PC-3 (cell line): ENCODE results near the gene TRIM64C. TPM values are rescaled to one million over a fixed set of nuclear protein-coding genes. Genes with fewer than 3 reads are reported as not detected.
"Not testable (repeated sequence)": the region's sequence is repeated elsewhere in the genome, so short reads cannot be mapped to it uniquely, and the experiment has no call there.

ENCODE experiments used
- ATAC-seq: fragments of 200-7000 bp; cut with Tn5 transposase; 2 replicates; pipeline ENCODE4 v1.9.1; 2020; ENCODE audit warnings: mild to moderate bottlenecking, moderate library complexity
- Bru-seq: library from RNA; stranded (reverse); fragments of 400-500 nt; gene quantifications from one replicate; lab custom pipeline; 2021; lab: Mats Ljungman, UMichigan
- BruChase-seq, 2 experiments: library from RNA; stranded (reverse); fragments of 400-500 nt; gene quantifications; one replicate each; lab custom pipeline; 2021; lab: Mats Ljungman, UMichigan
- BruUV-seq: library from RNA; stranded (reverse); fragments of 400-500 nt; replicated peaks from 2 replicates; lab custom pipeline; 2021; lab: Mats Ljungman, UMichigan
- CTCF ChIA-PET: fragments of 300-600 bp; sonication (Branson Sonifier 250); formaldehyde crosslinking; loops from one replicate; lab custom pipeline; 2022; ENCODE audit warnings: antibody characterized with exemption; lab: Charles Lee
- POLR2A ChIA-PET: fragments of 300-600 bp; sonication (Branson Sonifier 250); formaldehyde crosslinking; loops from one replicate; lab custom pipeline; 2022; ENCODE audit warnings: antibody characterized with exemption; ENCODE audit not compliant: unreplicated experiment; lab: Charles Lee
- DNase-seq: peaks from one replicate; pipeline ENCODE4 v3.0.0-alpha.2; 2015
- H2AFZ ChIP-seq: fragments of 300-600 bp; sonication (generic); 2 replicates; pipeline ENCODE4 v1.6.0; 2016; ENCODE audit warnings: antibody characterized with exemption, low read length
- H3F3A ChIP-seq: fragments of 300-600 bp; sonication (generic); one replicate; pipeline ENCODE4 v1.6.0; 2017; ENCODE audit warnings: antibody characterized with exemption, low read length, control low read depth, mild to moderate bottlenecking; ENCODE audit not compliant: unreplicated experiment
- H3K27ac ChIP-seq: fragments of 300-600 bp; sonication (generic); 2 replicates; pipeline ENCODE4 v1.5.1; 2016; ENCODE audit warnings: mild to moderate bottlenecking, low read length
- H3K27me3 ChIP-seq: fragments of 300-600 bp; sonication (generic); 2 replicates; pipeline ENCODE4 v1.6.1; 2016; ENCODE audit warnings: low read length, mixed read lengths
- H3K36me3 ChIP-seq: fragments of 300-600 bp; sonication (generic); 2 replicates; pipeline ENCODE4 v1.6.1; 2016; ENCODE audit warnings: low read depth, mixed run types, low read length, mixed read lengths
- H3K4me1 ChIP-seq: fragments of 300-600 bp; sonication (generic); 2 replicates; pipeline ENCODE4 v1.5.1; 2016; ENCODE audit warnings: low read length; ENCODE audit not compliant: insufficient read depth
- H3K4me2 ChIP-seq: fragments of 300-600 bp; sonication (generic); 2 replicates; pipeline ENCODE4 v1.6.0; 2016; ENCODE audit warnings: low read length
- H3K4me3 ChIP-seq: fragments of 300-600 bp; sonication (generic); 2 replicates; pipeline ENCODE4 v1.5.1; 2016; ENCODE audit warnings: mild to moderate bottlenecking, low read length, mixed read lengths
- H3K79me2 ChIP-seq: fragments of 300-600 bp; sonication (generic); 2 replicates; pipeline ENCODE4 v1.6.1; 2017; ENCODE audit warnings: low read length, mixed read lengths
- H3K9ac ChIP-seq: fragments of 300-600 bp; sonication (generic); 2 replicates; pipeline ENCODE4 v1.6.0; 2016; ENCODE audit warnings: mild to moderate bottlenecking, low read length
- H3K9me2 ChIP-seq: fragments of 300-600 bp; sonication (generic); replicated peaks from 2 replicates; pipeline ENCODE4 v1.6.1; 2016; ENCODE audit warnings: mixed run types, low read length, mixed read lengths
- H3K9me3 ChIP-seq: fragments of 300-600 bp; sonication (generic); 2 replicates; pipeline ENCODE4 v1.6.1; 2016; ENCODE audit warnings: low read length, mixed read lengths
- H4K20me1 ChIP-seq: fragments of 300-600 bp; sonication (generic); 2 replicates; pipeline ENCODE4 v1.6.1; 2016; ENCODE audit warnings: low read length, mixed read lengths
- intact Hi-C: fragments of 100-400 bp; cut with micrococcal nuclease; formaldehyde crosslinking; loops from 2 replicates; pipeline ENCODE4 v1.9.0; 2023
- long read RNA-seq: library from polyadenylated mRNA; unstranded; transcript quantifications from one replicate; pipeline ENCODE4 v2.0.0, GENCODE V29; 2021; ENCODE audit not compliant: unreplicated experiment
- total RNA-seq: library from RNA; depleted of rRNA; stranded (reverse); fragments of >200 nt; gene quantifications from 2 replicates; pipeline ENCODE4 v1.2.3, GENCODE V29; 2014; rRNA removed

The TRIM64C gene, protein sequence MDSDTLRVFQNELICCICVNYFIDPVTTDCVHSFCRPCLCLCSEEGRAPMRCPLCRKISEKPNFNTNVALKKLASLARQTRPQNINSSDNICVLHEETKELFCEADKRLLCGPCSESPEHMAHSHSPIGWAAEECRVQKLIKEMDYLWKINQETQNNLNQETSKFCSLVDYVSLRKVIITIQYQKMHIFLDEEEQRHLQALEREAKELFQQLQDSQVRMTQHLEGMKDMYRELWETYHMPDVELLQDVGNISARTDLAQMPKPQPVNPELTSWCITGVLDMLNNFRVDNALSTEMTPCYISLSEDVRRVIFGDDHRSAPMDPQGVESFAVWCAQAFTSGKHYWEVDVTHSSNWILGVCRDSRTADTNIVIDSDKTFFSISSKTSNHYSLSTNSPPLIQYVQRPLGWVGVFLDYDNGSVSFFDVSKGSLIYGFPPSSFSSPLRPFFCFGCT
- total RNA-seq: not detected in 2 replicates
- Bru-seq, nascent RNA: not detected
- not detected for BruChase-seq, experiment 1, labeled RNA remaining after a 6-hour chase
- not detected for BruChase-seq, experiment 2, labeled RNA remaining after a 2-hour chase
- long read RNA-seq: 0 reads

DNA sequence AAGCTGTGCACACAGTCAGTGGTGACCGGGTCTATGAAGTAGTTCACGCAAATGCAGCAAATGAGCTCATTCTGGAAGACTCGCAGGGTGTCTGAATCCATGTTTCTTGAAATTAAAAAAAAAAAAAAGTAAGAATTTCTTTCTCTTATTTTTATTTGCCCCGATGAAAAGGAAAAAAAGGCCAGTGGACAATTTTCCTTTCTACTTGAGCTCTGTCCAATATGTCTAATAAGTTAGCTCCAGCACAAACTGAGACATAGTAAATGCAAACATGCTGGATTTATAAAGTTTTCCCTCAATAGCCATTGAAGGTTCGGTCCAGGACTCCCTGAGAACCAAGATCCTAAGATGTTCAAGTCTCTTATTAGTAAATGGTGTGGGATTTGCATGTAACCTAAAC, at the start of gene TRIM64C:
TSS of gene TRIM64C (minus strand) at position 101 of the 400 bp plus-strand sequence. CDS start at position 101, 0 bp downstream.
- H3K27me3 ChIP-seq, H3F3A ChIP-seq, H3K79me2 ChIP-seq, BruUV-seq, ATAC-seq, H3K4me3 ChIP-seq, H2AFZ ChIP-seq, H3K9ac ChIP-seq, CTCF ChIA-PET, H3K4me1 ChIP-seq, DNase-seq, intact Hi-C loops, H3K4me2 ChIP-seq, H4K20me1 ChIP-seq, POLR2A ChIA-PET, H3K27ac ChIP-seq, H3K9me3 ChIP-seq, H3K9me2 ChIP-seq, H3K36me3 ChIP-seq: not testable (repeated sequence)

DNA sequence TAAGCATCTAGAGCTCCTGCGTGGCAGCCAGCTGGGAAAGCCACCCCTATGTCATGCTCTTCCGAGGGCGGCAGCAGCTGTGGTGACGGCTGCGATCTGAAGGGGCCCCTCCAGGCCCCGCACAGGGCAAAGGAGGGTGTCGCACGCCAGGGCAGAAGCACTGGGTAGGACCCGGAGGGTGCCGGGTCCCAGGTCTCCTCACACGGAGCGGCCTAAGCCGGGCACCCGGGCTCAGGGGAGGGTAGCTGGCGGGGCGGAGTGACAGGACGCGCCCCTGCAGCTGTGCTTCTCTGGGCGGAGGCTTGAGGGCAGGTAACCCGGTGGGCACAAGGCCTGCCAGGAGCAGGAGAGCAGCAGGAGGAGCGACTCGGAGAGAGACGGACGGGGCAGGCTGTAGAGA, 43.4 kb upstream of the TRIM64C start:
- H4K20me1 ChIP-seq, DNase-seq, H3K9me3 ChIP-seq, H3K9ac ChIP-seq, H2AFZ ChIP-seq, ATAC-seq, H3K27me3 ChIP-seq, H3K4me2 ChIP-seq, CTCF ChIA-PET, H3F3A ChIP-seq, H3K4me3 ChIP-seq, H3K4me1 ChIP-seq, intact Hi-C loops, H3K9me2 ChIP-seq, H3K27ac ChIP-seq, POLR2A ChIA-PET, H3K36me3 ChIP-seq, BruUV-seq, H3K79me2 ChIP-seq: not testable (repeated sequence)

DNA sequence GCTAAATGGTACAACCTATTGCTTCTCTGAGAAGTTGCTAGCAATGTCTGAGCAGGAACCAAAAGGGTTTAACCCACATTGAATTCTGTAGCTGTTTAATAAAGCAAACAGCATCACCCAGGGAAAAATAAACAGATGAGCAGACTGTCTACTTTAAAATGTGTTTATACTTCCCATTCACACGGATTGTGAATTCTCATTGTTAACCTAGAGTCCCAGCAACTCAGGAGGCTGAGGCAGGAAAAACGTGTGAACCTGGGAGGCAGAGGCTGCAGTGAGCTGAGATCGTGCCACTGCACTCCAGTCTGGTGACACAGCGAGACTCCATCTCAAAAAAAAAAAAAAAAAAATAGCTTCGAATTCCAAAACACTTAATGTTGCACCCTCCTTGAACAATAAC, 11.0 kb upstream of the TRIM64C start:
- H4K20me1 ChIP-seq, H3K9me2 ChIP-seq, ATAC-seq, H3K36me3 ChIP-seq, BruUV-seq, H3K4me3 ChIP-seq, H3K79me2 ChIP-seq, H3K4me2 ChIP-seq, POLR2A ChIA-PET, H3K9me3 ChIP-seq, H3K9ac ChIP-seq, H3K4me1 ChIP-seq, H3K27me3 ChIP-seq, intact Hi-C loops, H3K27ac ChIP-seq, H3F3A ChIP-seq, DNase-seq, CTCF ChIA-PET, H2AFZ ChIP-seq: not testable (repeated sequence)

DNA sequence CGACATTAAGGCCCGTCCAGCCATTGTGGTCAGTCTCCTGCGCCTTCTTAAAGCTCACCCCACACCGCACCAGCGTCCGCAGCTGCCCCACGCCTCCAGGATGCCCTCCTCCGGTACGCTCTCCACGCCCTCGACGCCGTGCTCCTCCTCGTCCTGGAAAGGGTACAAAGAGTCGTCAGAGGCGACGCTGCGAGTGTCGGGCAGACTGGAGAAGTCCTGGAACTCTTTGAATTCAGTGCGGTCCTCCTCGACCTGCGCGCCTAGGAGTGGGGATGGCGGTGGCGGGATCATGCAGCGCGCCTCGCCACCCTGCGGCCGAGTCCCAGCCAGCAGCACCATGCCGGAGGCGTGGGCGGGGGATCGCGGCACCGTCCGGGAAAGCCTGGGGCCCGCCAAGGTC, 9.1 kb downstream of the TRIM64C start:
- POLR2A ChIA-PET, H3K79me2 ChIP-seq, H3K4me2 ChIP-seq, H3F3A ChIP-seq, H2AFZ ChIP-seq, ATAC-seq, H3K9me2 ChIP-seq, H3K4me1 ChIP-seq, H3K9ac ChIP-seq, BruUV-seq, H3K27me3 ChIP-seq, H3K36me3 ChIP-seq, H3K27ac ChIP-seq, CTCF ChIA-PET, DNase-seq, H4K20me1 ChIP-seq, H3K4me3 ChIP-seq, intact Hi-C loops, H3K9me3 ChIP-seq: not testable (repeated sequence)

DNA sequence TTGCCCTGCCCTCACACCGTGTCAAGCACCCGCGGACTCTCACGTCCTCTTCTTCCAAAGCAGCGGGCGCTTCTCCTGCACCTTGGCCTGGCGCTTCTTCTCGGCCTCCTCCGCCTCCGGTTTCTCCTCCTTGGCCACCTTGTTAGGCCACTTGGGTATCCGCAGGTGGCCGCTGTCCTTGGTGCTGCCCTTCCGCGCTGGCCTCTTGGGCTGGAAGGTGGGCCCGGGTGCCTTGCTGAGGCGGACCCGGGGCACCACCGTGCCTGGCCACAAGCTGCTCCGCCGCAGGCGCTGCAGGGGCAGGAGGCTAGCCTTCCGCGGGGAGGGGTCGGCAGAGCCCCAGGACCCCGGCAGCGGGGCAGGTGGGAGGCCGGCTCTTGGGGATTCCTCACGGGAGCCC, 10.7 kb downstream of the TRIM64C start:
- ATAC-seq, BruUV-seq, H3K4me1 ChIP-seq, CTCF ChIA-PET, intact Hi-C loops, H3K9me2 ChIP-seq, H4K20me1 ChIP-seq, H3K4me3 ChIP-seq, POLR2A ChIA-PET, H3K4me2 ChIP-seq, H3F3A ChIP-seq, H2AFZ ChIP-seq, H3K27ac ChIP-seq, H3K36me3 ChIP-seq, H3K27me3 ChIP-seq, H3K9me3 ChIP-seq, DNase-seq, H3K79me2 ChIP-seq, H3K9ac ChIP-seq: not testable (repeated sequence)

DNA sequence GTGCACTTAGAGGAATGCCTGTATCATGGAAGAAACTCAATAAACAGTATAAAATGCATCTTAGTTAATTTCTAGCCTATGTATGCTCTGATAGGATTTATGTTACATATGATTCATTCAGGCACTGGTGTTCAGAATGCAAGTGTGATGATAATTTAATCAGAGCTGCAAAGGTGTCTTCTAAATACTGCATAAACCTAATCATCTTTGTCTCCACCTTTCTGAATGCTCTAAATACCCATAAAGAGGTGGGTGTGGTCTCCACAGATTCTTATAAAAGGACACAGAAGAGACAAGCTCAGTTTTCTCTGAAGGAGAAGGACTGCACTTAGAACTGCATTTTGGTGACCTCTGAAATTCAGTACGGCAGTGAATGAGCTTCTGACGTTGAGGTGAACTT, 30.4 kb downstream of the TRIM64C start, which contains the start of gene TRIM49B:
TSS of gene TRIM49B (plus strand) at position 301 of the 400 bp plus-strand sequence. CDS start 2,777 bp downstream, outside the sequence.
- H3F3A ChIP-seq, H3K36me3 ChIP-seq, ATAC-seq, H3K27ac ChIP-seq, H3K79me2 ChIP-seq, H3K4me1 ChIP-seq, H3K27me3 ChIP-seq, H3K4me3 ChIP-seq, H3K9ac ChIP-seq, POLR2A ChIA-PET, H3K9me2 ChIP-seq, DNase-seq, BruUV-seq, H4K20me1 ChIP-seq, H3K4me2 ChIP-seq, CTCF ChIA-PET, intact Hi-C loops, H2AFZ ChIP-seq, H3K9me3 ChIP-seq: not testable (repeated sequence)
